Activated CD8-positive, alpha-beta T cell treated with anti-CD3 and anti-CD28 coated beads for 36 hours (primary cell): Measurements from ENCODE around the gene PGF. TPM values are rescaled to one million over a fixed set of nuclear protein-coding genes. Genes with fewer than 3 reads are reported as not detected.

Experiments used
- ATAC-seq: fragments of 200-7000 bp; cut with Tn5 transposase; one replicate; pipeline ENCODE4 v1.10.0; 2021; ENCODE audit warnings: mild to moderate bottlenecking, moderate library complexity
- CTCF ChIA-PET: fragments of 350-600 bp; sonication (Branson Sonifier 250); formaldehyde crosslinking; loops from one replicate; lab custom pipeline; 2021; ENCODE audit warnings: antibody characterized with exemption; lab: Charles Lee
- POLR2A ChIA-PET: fragments of 350-600 bp; sonication (Branson Sonifier 250); formaldehyde crosslinking; loops from one replicate; lab custom pipeline; 2021; ENCODE audit warnings: antibody characterized with exemption; lab: Charles Lee
- DNase-seq: peaks from one replicate; pipeline ENCODE4 v3.0.0-alpha.2; 2020
- H3K27ac Mint-ChIP-seq: one replicate; pipeline ENCODE4 v1.8.0; 2021; ENCODE audit warnings: mild to moderate bottlenecking, mixed read lengths
- H3K27me3 Mint-ChIP-seq: one replicate; pipeline ENCODE4 v1.8.0; 2021; ENCODE audit warnings: mixed read lengths
- H3K36me3 Mint-ChIP-seq: one replicate; pipeline ENCODE4 v1.8.0; 2021; ENCODE audit warnings: low read depth, mixed read lengths
- H3K4me1 Mint-ChIP-seq: one replicate; pipeline ENCODE4 v1.8.0; 2021; ENCODE audit warnings: low read depth, mixed read lengths
- H3K4me3 Mint-ChIP-seq: one replicate; pipeline ENCODE4 v1.8.0; 2021; ENCODE audit warnings: mild to moderate bottlenecking, moderate library complexity, mixed read lengths
- H3K9me3 Mint-ChIP-seq: one replicate; pipeline ENCODE4 v1.8.0; 2021; ENCODE audit warnings: mixed read lengths
- intact Hi-C: fragments of 100-400 bp; cut with micrococcal nuclease; formaldehyde crosslinking; loops from one replicate; pipeline ENCODE4 v1.10.0; 2022
- total RNA-seq, 2 experiments: library from RNA; stranded (reverse); gene quantifications; one replicate each; pipeline ENCODE4 v1.2.3, GENCODE V29; 2021
- TF ChIP-seq, protein P1 (sequence below): fragments of 200-600 bp; IDR thresholded peaks from one replicate; pipeline ENCODE4 v1.8.0; 2022; ENCODE audit warnings: antibody characterized with exemption, mild to moderate bottlenecking

Gene PGF
- total RNA-seq, 2 experiments from 2014 or later = 0.27 to 0.45 TPM

DNA sequence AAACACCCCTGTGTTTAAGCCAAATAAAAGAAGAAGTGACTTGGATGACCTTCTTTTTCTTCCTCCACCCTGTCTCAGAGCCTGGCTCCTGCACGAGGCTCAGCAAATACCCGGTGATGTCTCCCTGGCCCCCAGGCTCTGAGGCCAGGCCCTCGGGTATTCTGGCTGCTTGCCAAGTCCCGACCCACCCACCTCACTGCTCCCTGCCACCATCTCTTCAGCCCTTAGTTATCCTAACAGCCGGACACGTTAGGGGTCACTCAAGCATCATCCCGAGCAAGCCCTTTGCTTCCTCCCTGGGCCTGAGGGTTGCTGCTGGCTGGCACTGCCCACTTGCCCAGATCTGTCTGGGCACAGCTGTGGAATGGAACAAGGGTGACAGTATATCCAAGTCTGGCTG lies 39.6 kb downstream of the PGF start:
- intact Hi-C loops = no loop called here
- CTCF ChIA-PET = no interaction called here

DNA sequence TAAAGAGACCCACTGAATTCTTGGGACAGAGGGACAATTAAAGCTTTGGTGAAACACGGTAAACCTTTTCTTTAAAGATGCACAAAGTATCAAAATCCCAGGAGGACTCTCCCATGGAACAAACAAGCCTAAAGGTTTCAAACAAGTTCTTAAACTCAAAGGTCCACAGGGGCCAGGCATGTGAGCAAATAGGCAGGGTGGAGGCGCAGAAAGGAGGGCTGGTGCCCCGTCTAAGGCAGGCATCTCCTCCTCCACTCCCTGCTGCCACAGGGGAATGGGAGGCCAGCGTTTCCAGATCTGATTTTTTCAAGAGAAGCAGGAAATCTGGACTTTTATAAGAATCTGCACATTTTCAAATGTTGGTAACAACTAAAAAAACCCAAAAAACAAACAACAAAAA lies 40.0 kb downstream of the PGF start:
- CTCF ChIA-PET = interaction anchor here (1.4 kb wide), 1 partner anchor 57 kb away, joined by 3 read pairs; no protein-coding TSS in a partner anchor
- no peak overlapping the region for H3K4me3 Mint-ChIP-seq
- intact Hi-C loops = no loop called here
- H3K27me3 Mint-ChIP-seq = no peaks in the 10 kb centered on the region
- POLR2A ChIA-PET = no interaction called here
- no peaks in the 10 kb centered on the region for H3K9me3 Mint-ChIP-seq
- DNase-seq = no peak
- no peak overlapping the region for H3K27ac Mint-ChIP-seq
- no peak for ATAC-seq
- TF ChIP-seq, protein P1, sequence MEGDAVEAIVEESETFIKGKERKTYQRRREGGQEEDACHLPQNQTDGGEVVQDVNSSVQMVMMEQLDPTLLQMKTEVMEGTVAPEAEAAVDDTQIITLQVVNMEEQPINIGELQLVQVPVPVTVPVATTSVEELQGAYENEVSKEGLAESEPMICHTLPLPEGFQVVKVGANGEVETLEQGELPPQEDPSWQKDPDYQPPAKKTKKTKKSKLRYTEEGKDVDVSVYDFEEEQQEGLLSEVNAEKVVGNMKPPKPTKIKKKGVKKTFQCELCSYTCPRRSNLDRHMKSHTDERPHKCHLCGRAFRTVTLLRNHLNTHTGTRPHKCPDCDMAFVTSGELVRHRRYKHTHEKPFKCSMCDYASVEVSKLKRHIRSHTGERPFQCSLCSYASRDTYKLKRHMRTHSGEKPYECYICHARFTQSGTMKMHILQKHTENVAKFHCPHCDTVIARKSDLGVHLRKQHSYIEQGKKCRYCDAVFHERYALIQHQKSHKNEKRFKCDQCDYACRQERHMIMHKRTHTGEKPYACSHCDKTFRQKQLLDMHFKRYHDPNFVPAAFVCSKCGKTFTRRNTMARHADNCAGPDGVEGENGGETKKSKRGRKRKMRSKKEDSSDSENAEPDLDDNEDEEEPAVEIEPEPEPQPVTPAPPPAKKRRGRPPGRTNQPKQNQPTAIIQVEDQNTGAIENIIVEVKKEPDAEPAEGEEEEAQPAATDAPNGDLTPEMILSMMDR = no peak
- no peaks in the 10 kb centered on the region for H3K36me3 Mint-ChIP-seq
- no peaks in the 10 kb centered on the region for H3K4me1 Mint-ChIP-seq

More for the DNA sequence above, 39.6 kb downstream of the PGF start:
- TF ChIP-seq, protein P1 = no peak
- Mint-ChIP-seq H3K27ac (no peak overlapping the region), H3K4me3 (no peak overlapping the region), H3K9me3 (no peaks in the 10 kb centered on the region), H3K36me3 (no peaks in the 10 kb centered on the region), H3K4me1 (no peaks in the 10 kb centered on the region), H3K27me3 (no peaks in the 10 kb centered on the region)
- no peak for ATAC-seq
- DNase-seq = no peak
- POLR2A ChIA-PET = no interaction called here

DNA sequence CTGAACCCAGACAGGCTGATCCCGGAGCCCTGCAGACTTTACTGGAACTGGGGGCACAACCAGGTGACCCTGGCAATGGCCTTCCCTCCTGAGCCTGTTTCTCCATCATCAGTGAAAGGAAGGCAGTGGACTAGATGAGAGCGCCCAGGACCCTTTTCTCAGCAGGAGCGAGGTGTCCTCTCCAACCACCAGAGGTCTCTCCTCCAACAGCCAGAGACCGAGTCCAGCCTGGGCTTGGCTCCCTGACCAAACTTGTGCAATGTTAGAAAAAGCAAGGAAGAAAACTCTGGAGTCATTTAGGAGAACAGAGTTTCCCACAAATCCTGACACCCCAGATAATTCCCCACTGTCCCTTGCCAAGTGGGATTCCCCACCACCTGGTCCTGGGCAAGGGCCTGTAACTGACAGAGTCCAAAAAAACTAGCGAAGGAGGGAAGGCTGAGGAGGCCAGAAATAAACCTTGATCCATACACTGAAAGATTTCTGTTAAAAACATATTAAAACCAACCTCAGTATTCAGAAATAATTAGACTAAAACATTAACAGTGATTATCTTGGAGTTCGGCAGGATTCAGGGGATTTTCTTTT lies 41.3 kb downstream of the PGF start:
- H3K27ac Mint-ChIP-seq = no peak overlapping the region
- ATAC-seq (peak; percentile 58), DNase-seq (peak; percentile 37)
- H3K4me1 Mint-ChIP-seq = no peaks in the 10 kb centered on the region
- intact Hi-C loops = no loop called here
- H3K36me3 Mint-ChIP-seq = no peaks in the 10 kb centered on the region
- no peaks in the 10 kb centered on the region for H3K9me3 Mint-ChIP-seq
- no peaks in the 10 kb centered on the region for H3K27me3 Mint-ChIP-seq
- H3K4me3 Mint-ChIP-seq = no peak overlapping the region
- CTCF ChIA-PET = interaction anchor here (1.0 to 1.4 kb wide), 2 partner anchors 54 to 55 kb away, joined by 3 read pairs; no protein-coding TSS in a partner anchor
- TF ChIP-seq, protein P1 = peak; percentile 34
- POLR2A ChIA-PET = no interaction called here

DNA sequence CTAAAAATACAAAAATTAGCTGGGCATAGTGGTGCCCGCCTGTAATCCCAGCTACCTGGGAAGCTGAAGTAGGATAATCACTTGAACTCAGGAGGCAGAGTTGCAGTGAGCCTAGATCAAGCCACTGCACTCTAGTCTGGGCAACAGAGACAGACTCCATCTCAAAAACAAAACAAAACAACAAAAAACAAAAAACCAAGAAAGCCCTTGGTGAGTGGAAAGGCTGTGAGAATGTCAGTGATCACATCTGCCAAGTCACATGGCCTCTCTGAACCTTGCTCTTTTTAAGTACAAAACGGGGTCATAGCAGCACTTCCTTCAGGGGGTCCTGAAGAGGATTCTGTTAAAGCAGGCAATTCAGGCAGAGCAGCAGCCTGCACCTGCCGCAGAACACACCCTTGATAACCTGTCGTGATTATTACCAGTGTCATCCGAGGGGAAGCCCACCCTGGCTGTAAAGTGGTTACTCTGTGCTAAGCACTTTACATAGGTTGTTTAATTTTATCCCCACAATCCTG lies 41.9 kb downstream of the PGF start:
- H3K36me3 Mint-ChIP-seq = no peaks in the 10 kb centered on the region
- DNase-seq = no peak
- ChIA-PET CTCF (interaction anchor here (1.3 to 14.6 kb wide), 2 partner anchors 32 to 53 kb away, joined by 3 to 528 read pairs; no protein-coding TSS in a partner anchor), POLR2A (interaction anchor here (0.9 kb wide), 1 partner anchor 19 kb away, joined by 3 read pairs; no protein-coding TSS in a partner anchor)
- TF ChIP-seq, protein P1 = no peak
- intact Hi-C loops = no loop called here
- no peak overlapping the region for H3K4me3 Mint-ChIP-seq
- no peaks in the 10 kb centered on the region for H3K4me1 Mint-ChIP-seq
- ATAC-seq = no peak
- no peaks in the 10 kb centered on the region for H3K27me3 Mint-ChIP-seq
- no peaks in the 10 kb centered on the region for H3K9me3 Mint-ChIP-seq
- no peak overlapping the region for H3K27ac Mint-ChIP-seq

DNA sequence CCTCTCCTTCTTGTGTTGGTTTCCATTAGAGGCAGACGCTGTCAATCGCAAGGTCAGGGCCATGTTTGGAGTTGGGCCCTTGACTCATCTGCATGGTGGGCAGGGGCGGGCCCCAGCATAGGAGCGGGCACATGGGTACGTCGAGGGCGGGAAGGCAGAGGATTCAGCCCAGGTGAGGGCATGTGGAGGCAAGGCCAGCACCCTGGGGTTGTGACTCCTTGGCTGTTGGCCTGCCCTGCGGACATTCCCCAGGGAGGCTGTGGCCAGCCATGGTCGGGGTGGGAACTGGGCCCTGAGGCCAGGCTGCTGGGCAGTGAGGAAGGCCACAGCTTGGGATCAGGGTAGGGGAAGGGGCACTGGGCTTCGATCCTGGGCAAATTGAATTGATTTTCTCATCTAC lies 42.6 kb downstream of the PGF start:
- ChIA-PET CTCF (interaction anchor here (1.3 to 14.6 kb wide), 3 partner anchors 11 to 53 kb away, joined by 3 to 528 read pairs (median 3); partner anchors contain the start of gene RPS6KL1), POLR2A (interaction anchor here (0.6 to 0.9 kb wide), 2 partner anchors 18 to 58 kb away, joined by 3 read pairs; no protein-coding TSS in a partner anchor)
- TF ChIP-seq, protein P1 = no peak

More for the DNA sequence above, 42.6 kb downstream of the PGF start:
- intact Hi-C loops = no loop called here
- Mint-ChIP-seq H3K4me3 (no peak overlapping the region), H3K4me1 (no peaks in the 10 kb centered on the region), H3K27me3 (no peaks in the 10 kb centered on the region), H3K9me3 (no peaks in the 10 kb centered on the region), H3K36me3 (no peaks in the 10 kb centered on the region), H3K27ac (no peak overlapping the region)
- DNase-seq (no peak), ATAC-seq (no peak)
